Skeletal muscle satellite cell (primary cell): ENCODE data around the gene PDE6D.
"Not testable (repeated sequence)": the region's sequence is repeated elsewhere in the genome, so short reads cannot be mapped to it uniquely, and the experiment has no call there.

Experiments
- H3K27me3 ChIP-seq: 2 replicates; pipeline ENCODE4 v1.7.0; 2013; ENCODE audit warnings: low read length; ENCODE audit not compliant: control insufficient read depth, insufficient read depth
- H3K36me3 ChIP-seq: 2 replicates; pipeline ENCODE4 v1.7.0; 2013; ENCODE audit warnings: mild to moderate bottlenecking, control low read depth, low read length; ENCODE audit not compliant: insufficient read depth
- H3K4me1 ChIP-seq: 2 replicates; pipeline ENCODE4 v1.7.0; 2013; ENCODE audit warnings: low read length; ENCODE audit not compliant: control insufficient read depth, insufficient read depth
- H3K4me2 ChIP-seq: 2 replicates; pipeline ENCODE4 v1.7.0; 2013; ENCODE audit warnings: mild to moderate bottlenecking, low read length
- H3K4me3 ChIP-seq: 2 replicates; pipeline ENCODE4 v1.7.0; 2013; ENCODE audit warnings: low read length
- H3K9ac ChIP-seq: 2 replicates; pipeline ENCODE4 v1.7.0; 2013; ENCODE audit warnings: mild to moderate bottlenecking, low read depth, low read length, moderate library complexity
- H3K9me3 ChIP-seq: replicated peaks from 2 replicates; pipeline ENCODE4 v1.7.0; 2013; ENCODE audit warnings: mild to moderate bottlenecking, control low read depth, low read length

The PDE6D gene

DNA sequence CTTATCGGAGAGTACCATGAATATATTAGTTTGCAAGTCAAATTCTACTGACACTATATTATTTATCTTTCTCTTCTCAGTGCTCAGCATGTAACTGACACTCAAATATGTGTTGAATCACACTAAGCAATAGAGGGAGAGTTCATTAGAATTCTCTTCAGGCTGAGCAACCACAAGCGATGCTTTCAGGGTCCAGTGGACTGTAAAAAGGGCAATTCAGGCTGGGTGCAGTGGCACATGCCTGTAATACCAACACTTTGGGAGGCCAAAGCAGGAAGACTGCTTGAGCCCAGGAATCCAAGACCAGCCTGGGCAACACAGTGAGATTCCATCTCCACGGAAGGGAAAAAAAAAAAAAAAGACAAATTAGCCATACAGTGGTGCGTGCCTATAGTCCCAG is 16.3 kb downstream of the PDE6D start:
- Histone ChIP-seq H3K27me3 (no peaks in the 10 kb centered on the region), H3K4me1 (no peaks in the 10 kb centered on the region), H3K9ac (no peak overlapping the region), H3K9me3 (no peaks in the 10 kb centered on the region), H3K4me3 (no peak overlapping the region), H3K4me2 (no peak overlapping the region), H3K36me3 (no peaks in the 10 kb centered on the region)

- Histone ChIP-seq H3K4me3 (no peak overlapping the region), H3K36me3 (no peaks in the 10 kb centered on the region), H3K27me3 (no peaks in the 10 kb centered on the region), H3K9ac (no peak overlapping the region), H3K4me1 (no peaks in the 10 kb centered on the region), H3K9me3 (no peaks in the 10 kb centered on the region), H3K4me2 (no peak overlapping the region)
Observed at GRCh38 chr2:231764124-231764523, 17.0 kb downstream of the PDE6D start.

GRCh38 chr2:231761735-231762134 is 19.3 kb downstream of the PDE6D start:
- Histone ChIP-seq H3K9me3 (no peaks in the 10 kb centered on the region), H3K4me3 (no peak overlapping the region), H3K4me1 (no peaks in the 10 kb centered on the region), H3K4me2 (no peak overlapping the region), H3K36me3 (no peaks in the 10 kb centered on the region), H3K9ac (no peak overlapping the region), H3K27me3 (no peaks in the 10 kb centered on the region)

DNA sequence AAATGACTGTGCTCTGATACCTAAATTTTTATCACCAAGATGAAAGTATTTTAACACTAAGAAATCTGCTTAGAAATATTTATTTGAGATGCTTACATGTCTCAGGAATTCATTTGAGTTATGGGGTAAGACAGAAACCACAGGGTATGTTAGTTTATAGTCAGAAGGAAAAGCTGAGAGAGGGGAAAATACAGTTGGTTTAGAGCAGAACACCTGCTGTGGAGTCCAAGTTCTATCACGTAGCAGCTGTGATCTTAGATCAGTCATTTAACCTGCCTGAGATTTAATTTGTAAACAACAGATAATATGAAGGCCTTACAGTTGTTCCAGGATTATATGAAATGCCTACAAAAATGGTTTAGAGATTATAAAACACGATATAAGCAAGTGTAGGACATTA is 29.0 kb downstream of the PDE6D start:
- Histone ChIP-seq H3K9me3 (no peaks in the 10 kb centered on the region), H3K4me2 (no peak overlapping the region), H3K36me3 (no peaks in the 10 kb centered on the region), H3K4me3 (no peak overlapping the region), H3K27me3 (no peaks in the 10 kb centered on the region), H3K9ac (no peak overlapping the region), H3K4me1 (no peaks in the 10 kb centered on the region)

DNA sequence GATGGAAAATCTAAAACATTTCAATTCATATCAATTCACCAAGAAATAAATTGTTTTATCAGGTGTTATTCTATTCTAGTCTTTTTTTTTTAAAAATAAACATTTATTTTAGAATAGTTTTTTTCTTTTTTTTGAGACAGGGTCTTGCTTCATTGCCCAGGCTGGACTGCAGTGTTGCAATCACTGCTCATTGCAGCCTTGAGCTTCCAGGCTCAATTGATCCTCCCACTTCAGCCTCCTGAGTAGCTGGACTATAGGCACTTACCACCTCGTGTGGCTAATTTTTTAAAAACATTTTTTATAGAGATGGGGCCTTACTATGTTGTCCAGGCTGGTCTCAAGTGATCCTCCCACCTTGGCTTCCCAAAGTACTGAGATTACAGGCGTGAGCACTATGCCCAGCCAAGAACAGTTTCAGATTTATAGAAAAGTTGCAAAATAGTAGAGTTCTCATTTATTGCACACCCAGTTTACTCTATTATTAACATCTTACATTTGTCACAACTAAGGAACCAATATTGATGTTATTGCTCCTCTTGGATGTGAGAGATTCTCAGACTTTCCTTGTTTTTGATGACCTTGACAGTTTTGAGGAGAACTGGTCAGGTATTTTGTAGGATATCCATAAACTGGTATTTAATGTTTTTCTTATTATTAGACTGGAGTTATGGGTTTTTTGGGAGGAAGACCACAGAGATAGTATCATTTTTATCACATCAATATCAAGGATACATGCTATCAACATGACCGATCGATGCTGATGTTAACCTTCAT is 29.9 kb downstream of the PDE6D start:
- no peaks in the 10 kb centered on the region for H3K36me3 ChIP-seq
- H3K27me3 ChIP-seq, result no peaks in the 10 kb centered on the region
- no peak overlapping the region for H3K4me2 ChIP-seq
- no peaks in the 10 kb centered on the region for H3K4me1 ChIP-seq
- no peaks in the 10 kb centered on the region for H3K9me3 ChIP-seq
- H3K4me3 ChIP-seq, result no peak overlapping the region
- H3K9ac ChIP-seq, result no peak overlapping the region

- not testable (repeated sequence) for H3K9me3 ChIP-seq, H3K27me3 ChIP-seq, H3K4me1 ChIP-seq, H3K4me2 ChIP-seq, H3K9ac ChIP-seq, H3K36me3 ChIP-seq, H3K4me3 ChIP-seq
Observed at GRCh38 chr2:231749016-231749415, 32.1 kb downstream of the PDE6D start.

DNA sequence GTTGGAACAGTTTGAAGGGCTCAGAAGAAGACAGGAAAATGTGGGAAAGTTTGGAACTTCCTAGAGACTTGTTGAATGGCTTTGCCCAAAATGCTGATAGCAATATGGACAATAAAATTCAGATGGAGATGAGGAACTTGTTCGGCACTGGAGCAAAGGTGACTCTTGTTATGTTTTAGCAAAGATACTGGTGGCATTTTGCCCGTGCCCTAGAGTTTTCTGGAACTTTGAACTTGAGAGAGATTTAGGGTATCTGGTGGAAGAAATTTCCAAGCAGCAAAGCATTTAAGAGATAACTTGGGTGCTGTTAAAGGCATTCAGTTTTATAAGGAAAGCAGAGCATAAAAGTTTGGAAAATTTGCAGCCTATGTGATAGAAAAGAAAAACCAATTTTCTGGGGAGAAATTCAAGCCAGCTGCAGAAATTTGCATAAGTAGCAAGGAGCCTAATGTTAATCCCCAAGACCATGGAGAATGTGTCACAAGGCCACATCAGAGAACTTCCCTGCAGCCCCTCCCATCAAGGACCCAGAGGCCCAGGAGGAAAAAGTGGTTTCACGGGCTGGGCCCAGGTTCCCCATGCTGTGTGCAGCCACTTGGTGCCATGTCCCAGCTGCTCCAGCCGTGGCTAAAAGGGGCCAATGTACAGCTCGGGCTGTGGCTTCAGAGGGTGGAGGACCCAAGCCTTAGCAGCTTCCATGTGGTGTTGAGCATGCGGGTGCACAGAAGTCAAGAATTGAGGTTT is 32.8 kb downstream of the PDE6D start:
- H3K27me3 ChIP-seq, H3K9ac ChIP-seq, H3K36me3 ChIP-seq, H3K4me2 ChIP-seq, H3K9me3 ChIP-seq, H3K4me3 ChIP-seq, H3K4me1 ChIP-seq: not testable (repeated sequence)

DNA sequence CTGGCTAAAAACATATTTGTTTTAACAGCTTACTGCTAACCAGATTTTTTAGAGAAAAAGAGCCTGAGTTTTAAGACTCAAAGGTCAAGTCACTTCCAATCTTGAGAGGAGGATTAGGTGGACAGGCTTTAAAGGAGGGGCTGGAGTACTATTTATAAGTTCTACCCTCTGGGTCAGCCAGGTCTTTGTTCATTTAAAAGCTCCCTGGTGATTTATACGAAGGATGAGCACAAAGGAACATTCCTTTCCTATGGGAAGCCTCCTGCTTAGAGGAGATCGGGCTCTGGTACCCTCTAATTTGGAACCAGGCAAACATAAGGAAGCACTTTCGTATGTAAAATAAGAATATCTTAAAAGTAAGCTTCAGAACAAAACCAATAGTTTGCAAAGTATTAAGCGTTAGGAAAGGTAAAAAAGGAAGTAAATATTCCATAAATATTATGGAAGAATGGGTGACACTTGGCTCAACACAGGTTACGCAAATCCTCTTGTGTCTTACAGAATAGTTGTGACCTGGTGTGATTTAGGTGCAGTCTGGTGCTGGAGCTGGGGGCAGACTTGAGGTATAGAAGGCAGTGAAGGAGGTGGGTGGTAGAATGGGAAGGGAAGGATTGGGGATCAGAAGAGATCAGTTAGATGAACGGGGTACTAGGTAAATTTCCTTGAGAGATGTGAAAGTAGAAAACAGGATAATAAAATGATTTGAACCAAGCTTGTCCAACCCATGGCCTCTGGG is 35.6 kb downstream of the PDE6D start:
- H3K4me1 ChIP-seq, result no peaks in the 10 kb centered on the region
- no peaks in the 10 kb centered on the region for H3K9me3 ChIP-seq
- no peak overlapping the region for H3K9ac ChIP-seq
- H3K36me3 ChIP-seq, result no peaks in the 10 kb centered on the region
- H3K27me3 ChIP-seq, result no peaks in the 10 kb centered on the region
- H3K4me3 ChIP-seq, result no peak overlapping the region
- H3K4me2 ChIP-seq, result no peak overlapping the region

GRCh38 chr2:231743376-231744116 is 37.5 kb downstream of the PDE6D start:
- H3K36me3 ChIP-seq, result no peaks in the 10 kb centered on the region
- H3K4me1 ChIP-seq, result no peaks in the 10 kb centered on the region
- H3K9ac ChIP-seq, result no peak overlapping the region
- no peak overlapping the region for H3K4me3 ChIP-seq
- no peaks in the 10 kb centered on the region for H3K27me3 ChIP-seq
- no peaks in the 10 kb centered on the region for H3K9me3 ChIP-seq
- H3K4me2 ChIP-seq, result no peak overlapping the region

DNA sequence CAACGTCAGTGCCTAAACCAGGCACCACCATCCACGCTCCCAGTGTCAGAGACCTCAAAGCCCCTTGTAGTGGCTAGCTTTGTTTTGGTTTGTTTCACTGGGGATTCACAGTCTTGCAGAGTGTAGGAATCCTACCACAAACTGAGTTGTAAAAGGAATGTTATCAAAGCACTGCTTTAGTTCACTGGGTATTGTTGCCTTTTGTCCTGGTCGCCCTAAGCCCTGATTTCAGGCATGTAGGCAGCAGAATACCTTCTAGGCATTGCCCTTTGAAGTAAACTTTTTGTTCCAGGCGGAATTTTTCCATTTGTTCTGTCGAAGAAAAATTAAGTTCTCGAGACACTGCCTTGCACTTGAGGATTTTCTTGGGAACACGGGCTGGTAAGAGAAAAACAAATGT is 43.3 kb downstream of the PDE6D start:
- H3K27me3 ChIP-seq, result no peaks in the 10 kb centered on the region
- no peak overlapping the region for H3K9ac ChIP-seq
- peaks cover 6% of the 10 kb centered on the region for H3K36me3 ChIP-seq
- no peaks in the 10 kb centered on the region for H3K4me1 ChIP-seq
- no peak overlapping the region for H3K4me3 ChIP-seq
- H3K9me3 ChIP-seq, result no peaks in the 10 kb centered on the region
- no peak overlapping the region for H3K4me2 ChIP-seq

GRCh38 chr2:231732604-231733003 is 48.5 kb downstream of the PDE6D start:
- H3K4me3 ChIP-seq, result no peak overlapping the region

More at GRCh38 chr2:231732604-231733003, 48.5 kb downstream of the PDE6D start:
- Histone ChIP-seq H3K4me1 (no peaks in the 10 kb centered on the region), H3K9me3 (no peaks in the 10 kb centered on the region), H3K4me2 (no peak overlapping the region), H3K36me3 (peaks cover 13% of the 10 kb centered on the region), H3K9ac (no peak overlapping the region), H3K27me3 (no peaks in the 10 kb centered on the region)
